B cell (primary cell): ENCODE measurements around the gene TBCA. TPM values are rescaled to one million over a fixed set of nuclear protein-coding genes. Genes with fewer than 3 reads are reported as not detected.

Source experiments
- ATAC-seq: fragments of 200-7000 bp; cut with Tn5 transposase; one replicate; pipeline ENCODE4 v1.10.0; 2021; ENCODE audit warnings: low read depth, mild to moderate bottlenecking, moderate number of reproducible peaks, moderate library complexity
- CTCF ChIA-PET: fragments of 350-600 bp; sonication (Branson Sonifier 250); formaldehyde crosslinking; loops from one replicate; lab custom pipeline; 2021; ENCODE audit warnings: antibody characterized with exemption, inconsistent platforms; lab: Charles Lee
- POLR2A ChIA-PET: fragments of 350-600 bp; sonication (Branson Sonifier 250); formaldehyde crosslinking; loops from one replicate; lab custom pipeline; 2021; ENCODE audit warnings: antibody characterized with exemption; lab: Charles Lee
- DNase-seq: peaks from one replicate; pipeline ENCODE4 v3.0.0; 2013
- H2AFZ ChIP-seq: 2 replicates; pipeline ENCODE4 v1.6.1; 2012; ENCODE audit warnings: mild to moderate bottlenecking, low read depth, low read length; ENCODE audit not compliant: insufficient read depth, poor library complexity, severe bottlenecking
- H3K27ac ChIP-seq, 2 donors: 1 replicate in 1 of 2; 2 replicates in 1 of 2; pipeline ENCODE4 v1.5.1; 2012 to 2013; ENCODE audit warnings: low read length in 2 of 2, mild to moderate bottlenecking in 2 of 2, moderate library complexity in 1 of 2
- H3K27me3 ChIP-seq, 4 experiments: fragments of 200-600 bp in 1 of 4; sonication (generic) in 1 of 4; replicated peaks in 1 of 4; 1 replicate in 2 of 4; 2 replicates in 2 of 4; pipeline versions ENCODE4 v1.6.1 to v1.7.0; 2013 to 2016; ENCODE audit warnings: low read length in 3 of 4, mild to moderate bottlenecking in 2 of 4, mixed read lengths in 1 of 4, moderate library complexity in 1 of 4; ENCODE audit not compliant: insufficient read depth in 4 of 4, control insufficient read depth in 3 of 4; ENCODE audit errors: control extremely low read depth in 1 of 4
- H3K36me3 ChIP-seq, 2 experiments: replicated peaks in 1 of 2; 1 replicate in 1 of 2; 2 replicates in 1 of 2; pipeline versions ENCODE4 v1.6.1 to v1.7.1; 2013; ENCODE audit warnings: low read length in 1 of 2; ENCODE audit not compliant: insufficient read depth in 2 of 2, control insufficient read depth in 1 of 2; ENCODE audit errors: control extremely low read depth in 1 of 2, extremely low read depth in 1 of 2
- H3K4me1 ChIP-seq, 2 donors: fragments of 200-600 bp in 1 of 2; sonication (generic) in 1 of 2; 1 replicate in 1 of 2; 2 replicates in 1 of 2; pipeline versions ENCODE4 v1.5.1 to v1.6.1; 2013 to 2017; ENCODE audit warnings: low read length in 2 of 2; ENCODE audit not compliant: control insufficient read depth in 2 of 2, insufficient read depth in 2 of 2
- H3K4me2 ChIP-seq: replicated peaks from 2 replicates; pipeline ENCODE3; 2012; ENCODE audit warnings: mild to moderate bottlenecking, low read depth, low read length; ENCODE audit not compliant: poor library complexity, severe bottlenecking
- H3K4me3 ChIP-seq, 5 experiments: fragments of 200-600 bp in 1 of 5; sonication (generic) in 1 of 5; 1 replicate in 3 of 5; 2 replicates in 2 of 5; pipeline versions ENCODE4 v1.5.1 to v1.7.0; 2011 to 2016; ENCODE audit warnings: low read length in 4 of 5, mild to moderate bottlenecking in 4 of 5, low read depth in 2 of 5, control low read depth in 1 of 5, moderate library complexity in 1 of 5; ENCODE audit not compliant: insufficient read depth in 1 of 5; ENCODE audit errors: control extremely low read depth in 1 of 5, extremely low read depth in 1 of 5
- H3K79me2 ChIP-seq: fragments of 200-600 bp; sonication (generic); one replicate; pipeline ENCODE4 v1.6.0; 2016; ENCODE audit warnings: low read length; ENCODE audit not compliant: control insufficient read depth, insufficient read depth
- H3K9ac ChIP-seq: fragments of 200-600 bp; sonication (generic); 2 replicates; pipeline ENCODE4 v1.6.1; 2017; ENCODE audit warnings: mild to moderate bottlenecking, low read length, moderate library complexity
- H3K9me3 ChIP-seq, 3 donors: one replicate each; pipeline versions ENCODE4 v1.6.1 to v1.7.1; 2013; ENCODE audit warnings: low read length in 2 of 3; ENCODE audit not compliant: control insufficient read depth in 2 of 3, insufficient read depth in 1 of 3; ENCODE audit errors: control extremely low read depth in 1 of 3
- H4K20me1 ChIP-seq: 2 replicates; pipeline ENCODE4 v1.6.0; 2012; ENCODE audit warnings: mild to moderate bottlenecking, low read length; ENCODE audit not compliant: insufficient read depth, control insufficient read depth, poor library complexity, severe bottlenecking
- H3K27ac Mint-ChIP-seq: one replicate; pipeline ENCODE4 v1.8.0; 2021; ENCODE audit warnings: mixed read lengths
- H3K27me3 Mint-ChIP-seq: one replicate; pipeline ENCODE4 v1.8.0; 2021; ENCODE audit warnings: mixed read lengths
- H3K4me1 Mint-ChIP-seq: one replicate; pipeline ENCODE4 v1.8.0; 2021; ENCODE audit warnings: mixed read lengths
- H3K4me3 Mint-ChIP-seq: one replicate; pipeline ENCODE4 v1.8.0; 2021; ENCODE audit warnings: mixed read lengths
- H3K9me3 Mint-ChIP-seq: one replicate; pipeline ENCODE4 v1.8.0; 2022; ENCODE audit warnings: mixed read lengths; ENCODE audit not compliant: insufficient read depth
- CTCF ChIP-seq: fragments of 200-600 bp; IDR thresholded peaks from one replicate; pipeline ENCODE4 v1.8.0; 2022; ENCODE audit warnings: antibody characterized with exemption, mild to moderate bottlenecking
- EZH2 ChIP-seq: IDR thresholded peaks from 2 replicates; pipeline ENCODE4 v1.6.1; 2012; ENCODE audit warnings: borderline replicate concordance, low read depth, mild to moderate bottlenecking, moderate library complexity, low read length; ENCODE audit not compliant: insufficient read depth, poor library complexity, severe bottlenecking
- WGBS: methylation state at CpG from one replicate; pipeline ENCODE4 v1.1.5; 2013; ENCODE audit warnings: missing lambda C conversion rate; ENCODE audit not compliant: insufficient coverage; 5-methylcytosine and 5-hydroxymethylcytosine counted together
- intact Hi-C: fragments of 100-400 bp; cut with micrococcal nuclease; formaldehyde crosslinking; loops from one replicate; pipeline ENCODE4 v1.10.0; 2022
- polyA plus RNA-seq: library from polyadenylated mRNA; depleted of rRNA; stranded (reverse); fragments of >200 nt; gene quantifications from 2 replicates; pipeline ENCODE4 v1.2.3, GENCODE V29; 2012
- total RNA-seq, 2 donors: library from RNA; stranded (reverse); fragments of 120-200 nt in 1 of 2; gene quantifications; 1 replicate in 1 of 2; 2 replicates in 1 of 2; pipeline versions ENCODE4 v1.2.3 to v1.2.4, GENCODE V29; 2013 to 2022

The TBCA gene
- total and polyA plus RNA-seq, 2 donors (not counting 1 experiment from before 2014, with no cell fraction given), result 22.3 to 110 TPM

GRCh38 chr5:77645158-77645994 lies 130.8 kb downstream of the TBCA start:
- Histone ChIP-seq H3K79me2 (no peaks in the 10 kb centered on the region), H3K36me3 (no peaks in the 10 kb centered on the region), H3K27ac (no peak overlapping the region), H3K4me3 (peak overlapping the region in 3 of 5 experiments; percentile 32 to 62 (median 51)), H3K4me2 (peak overlapping the region; percentile 83), H3K9me3 (peaks cover 0 to 41% (median 19%) of the 10 kb centered on the region in 3 donors), H3K27me3 (peaks cover 2 to 89% (median 68%) of the 10 kb centered on the region in 4 experiments), H3K9ac (peak overlapping the region; percentile 50), H4K20me1 (no peaks in the 10 kb centered on the region), H2AFZ (peak overlapping the region; percentile 62), H3K4me1 (peaks cover 28 to 50% of the 10 kb centered on the region in 2 donors)
- Mint-ChIP-seq H3K4me3 (peak overlapping the region; percentile 82), H3K27me3 (peaks cover 88% of the 10 kb centered on the region), H3K9me3 (peaks cover 7% of the 10 kb centered on the region), H3K4me1 (peaks cover 17% of the 10 kb centered on the region), H3K27ac (no peak overlapping the region)
- DNase-seq (peak; percentile 76), ATAC-seq (peak; percentile 82)
- intact Hi-C loops, result loop anchor here (2.0 to 10.0 kb wide), 4 partner anchors 15 to 619 kb away; no protein-coding TSS in a partner anchor
- TF ChIP-seq CTCF, result peak; percentile 63
- no peak for TF ChIP-seq EZH2
- ChIA-PET POLR2A (no interaction called here), CTCF (interaction anchor here (0.7 to 1.7 kb wide), 4 partner anchors 27 to 624 kb away, joined by 3 to 4 read pairs (median 4); no protein-coding TSS in a partner anchor)
- 2% methylated on average over 69 of the region's 80 CpGs for WGBS
